ENCODE data around the gene SH3TC1.
A peak's percentile ranks its signal among the peaks of the same experiment; 100 is the strongest.

Gene SH3TC1

GRCh38 chr4:8164194-8164565 is 34.9 kb upstream of the SH3TC1 start:
- no peak for DNase-seq

GRCh38 chr4:8164687-8165086 is 34.4 kb upstream of the SH3TC1 start:
- no peak for DNase-seq

GRCh38 chr4:8165374-8165896 is 33.7 kb upstream of the SH3TC1 start:
- no peak for DNase-seq

GRCh38 chr4:8167291-8167690 is 31.8 kb upstream of the SH3TC1 start:
- DNase-seq, result no peak

GRCh38 chr4:8167815-8168214 is 31.3 kb upstream of the SH3TC1 start:
- DNase-seq, result no peak

- DNase-seq, result no peak
These were observed 30.9 kb upstream of the SH3TC1 start for GRCh38 chr4:8168232-8168631.

- no peak for DNase-seq
These were observed 30.1 kb upstream of the SH3TC1 start for GRCh38 chr4:8168832-8169598.

- no peak for DNase-seq
These were observed 29.3 kb upstream of the SH3TC1 start for GRCh38 chr4:8169763-8170162.

- no peak for DNase-seq
These were observed 28.7 kb upstream of the SH3TC1 start for GRCh38 chr4:8170341-8170740.

- DNase-seq, result no peak
These were observed 27.8 kb upstream of the SH3TC1 start for GRCh38 chr4:8171266-8171665.

GRCh38 chr4:8171984-8172924 is 26.8 kb upstream of the SH3TC1 start:
- DNase-seq, result no peak

GRCh38 chr4:8173492-8174242 is 25.4 kb upstream of the SH3TC1 start:
- DNase-seq, result no peak

GRCh38 chr4:8174970-8175369 is 24.1 kb upstream of the SH3TC1 start:
- DNase-seq, result no peak

- DNase-seq, result no peak
These were observed 23.4 kb upstream of the SH3TC1 start for GRCh38 chr4:8175686-8176085.

- DNase-seq, result peak; percentile 38
These were observed 22.3 kb upstream of the SH3TC1 start for GRCh38 chr4:8176547-8177399.

GRCh38 chr4:8177552-8177951 is 21.5 kb upstream of the SH3TC1 start:
- DNase-seq, result no peak

GRCh38 chr4:8177956-8178355 is 21.1 kb upstream of the SH3TC1 start:
- DNase-seq, result no peak

- DNase-seq, result no peak
These were observed 20.0 kb upstream of the SH3TC1 start for GRCh38 chr4:8179074-8179473.

GRCh38 chr4:8179771-8180170 is 19.3 kb upstream of the SH3TC1 start:
- no peak for DNase-seq

- no peak for DNase-seq
These were observed 18.6 kb upstream of the SH3TC1 start for GRCh38 chr4:8180310-8181093.

- no peak for DNase-seq
These were observed 18.0 kb upstream of the SH3TC1 start for GRCh38 chr4:8181119-8181518.
